K562 (cell line): Measurements from ENCODE around the gene WDR83. TPM values are rescaled to one million over a fixed set of nuclear protein-coding genes. Genes with fewer than 3 reads are reported as not detected.
A peak's percentile ranks its signal among the peaks of the same experiment; 100 is the strongest.

Experiments used
- ATAC-seq: fragments of 200-7000 bp; cut with Tn5 transposase; 3 replicates; pipeline ENCODE4 v1.9.1; 2020; ENCODE audit warnings: moderate library complexity
- BruUV-seq: library from RNA; stranded (reverse); fragments of 400-500 nt; replicated peaks from 2 replicates; lab custom pipeline; 2021; lab: Mats Ljungman, UMichigan
- CTCF ChIA-PET: fragments of 300-600 bp; formaldehyde crosslinking; extraction: SDS; loops from one replicate; lab custom pipeline; 2021; ENCODE audit warnings: low intra/inter-chr PET ratio; lab: Yijun Ruan, JAX
- POLR2A ChIA-PET: fragments of 300-600, 350-650 bp; sonication (Branson Sonifier 250); formaldehyde crosslinking; extraction: SDS; loops from one replicate; lab custom pipeline; 2021; ENCODE audit warnings: antibody characterized with exemption, inconsistent platforms; lab: Yijun Ruan, JAX
- DNase-seq, 4 experiments: peaks; one replicate each; pipeline versions ENCODE4 v3.0.0 to v3.0.0-alpha.2; 2011 to 2018; ENCODE audit warnings: low spot score in 3 of 4, mixed read lengths in 3 of 4; ENCODE audit errors: extremely low read depth in 1 of 4
- FAIRE-seq: peaks from 2 replicates; lab custom pipeline; 2011; peaks lifted over from hg19 to GRCh38; lab: Jason Lieb, UNC
- H2AFZ ChIP-seq: 2 replicates; pipeline ENCODE4 v1.6.0; 2011; ENCODE audit warnings: low read depth, low read length, control low read depth, inconsistent platforms
- H3K27ac ChIP-seq: fragments of 200-600 bp; 3 replicates; pipeline ENCODE4 v1.8.0; 2011; ENCODE audit warnings: low read depth, mild to moderate bottlenecking, control low read depth, inconsistent platforms, low read length, moderate library complexity, mixed read lengths; ENCODE audit errors: extremely low read depth
- H3K27me3 ChIP-seq, 2 experiments: fragments of 300-600 bp in 1 of 2; 2 replicates in 1 of 2; 3 replicates in 1 of 2; pipeline versions ENCODE4 v1.6.0 to v1.8.0; 2011; ENCODE audit warnings: inconsistent platforms in 2 of 2, low read length in 2 of 2, mild to moderate bottlenecking in 1 of 2, mixed read lengths in 1 of 2, moderate library complexity in 1 of 2; ENCODE audit not compliant: control insufficient read depth in 2 of 2, insufficient read depth in 2 of 2
- H3K36me3 ChIP-seq: fragments of 300-600 bp; 3 replicates; pipeline ENCODE4 v1.8.0; 2011; ENCODE audit warnings: mild to moderate bottlenecking, low read length, inconsistent platforms; ENCODE audit not compliant: control insufficient read depth, insufficient read depth
- H3K4me1 ChIP-seq, 2 experiments: fragments of 200-600 bp in 1 of 2; replicated peaks in 1 of 2; 2 replicates in 1 of 2; 3 replicates in 1 of 2; pipeline versions ENCODE4 v1.5.1 to v1.8.0; 2011; ENCODE audit warnings: inconsistent platforms in 2 of 2, low read length in 2 of 2, mild to moderate bottlenecking in 1 of 2, mixed read lengths in 1 of 2, moderate library complexity in 1 of 2; ENCODE audit not compliant: control insufficient read depth in 2 of 2, insufficient read depth in 2 of 2
- H3K4me2 ChIP-seq: 2 replicates; pipeline ENCODE4 v1.6.1; 2011; ENCODE audit warnings: low read length, control low read depth, inconsistent platforms, mixed read lengths; ENCODE audit not compliant: insufficient read depth
- H3K4me3 ChIP-seq: fragments of 200-600 bp; sonication (generic), shearing (Covaris generic); 2 replicates; pipeline ENCODE4 v1.5.1; 2016; ENCODE audit warnings: control low read depth, inconsistent platforms
- H3K79me2 ChIP-seq: fragments of 200-600 bp; 3 replicates; pipeline ENCODE4 v1.8.0; 2011; ENCODE audit warnings: low read length, inconsistent platforms; ENCODE audit not compliant: control insufficient read depth, insufficient read depth
- H3K9ac ChIP-seq, 2 experiments: 2 replicates each; pipeline versions ENCODE4 v1.6.0 to v1.6.1; 2011; ENCODE audit warnings: low read depth in 2 of 2, low read length in 2 of 2, control low read depth in 1 of 2, inconsistent platforms in 1 of 2, mild to moderate bottlenecking in 1 of 2, mixed read lengths in 1 of 2; ENCODE audit not compliant: insufficient read depth in 1 of 2
- H3K9me1 ChIP-seq: one replicate; pipeline ENCODE4 v1.6.0; 2011; ENCODE audit warnings: inconsistent platforms, mild to moderate bottlenecking, low read length, moderate library complexity; ENCODE audit not compliant: control insufficient read depth, insufficient read depth
- H3K9me3 ChIP-seq: replicated peaks from 2 replicates; pipeline ENCODE4 v1.5.1; 2011; ENCODE audit warnings: low read depth, low read length, inconsistent platforms; ENCODE audit not compliant: control insufficient read depth, insufficient read depth
- H4K20me1 ChIP-seq: replicated peaks from 2 replicates; pipeline ENCODE4 v1.6.1; 2011; ENCODE audit warnings: low read length, inconsistent platforms, mixed read lengths; ENCODE audit not compliant: control insufficient read depth, insufficient read depth
- ATF1 ChIP-seq, 2 experiments: fragments of 450-650 bp in 1 of 2; IDR thresholded peaks; 2 replicates each; pipeline ENCODE4 v1.6.1; 2016; ENCODE audit warnings: missing compliant biosample characterization in 1 of 2, missing genetic modification characterization in 1 of 2
- CCNT2 ChIP-seq: IDR thresholded peaks from 2 replicates; pipeline ENCODE4 v1.6.1; 2011; ENCODE audit warnings: borderline replicate concordance, low read depth, mild to moderate bottlenecking, moderate library complexity, mixed read lengths, low read length; ENCODE audit not compliant: insufficient read length; ENCODE audit errors: extremely low read depth
- DPF2 ChIP-seq: fragments of 450-650 bp; IDR thresholded peaks from 2 replicates; pipeline ENCODE4 v1.6.1; 2016
- MAFF ChIP-seq: IDR thresholded peaks from 2 replicates; pipeline ENCODE4 v1.6.1; 2012; ENCODE audit warnings: low read length, improper control_type of control experiment
- MIER1 ChIP-seq: fragments of 450-650 bp; IDR thresholded peaks from 2 replicates; pipeline ENCODE4 v1.6.1; 2016; ENCODE audit warnings: antibody characterized with exemption, mild to moderate bottlenecking, low read depth
- POLR3G ChIP-seq: IDR thresholded peaks from 2 replicates; pipeline ENCODE4 v1.6.1; 2011; ENCODE audit not compliant: insufficient read length, insufficient replicate concordance; ENCODE audit errors: extremely low read depth
- SAP30 ChIP-seq: fragments of 200-600 bp; sonication (generic); IDR thresholded peaks from 2 replicates; pipeline ENCODE4 v1.6.1; 2012; ENCODE audit warnings: borderline replicate concordance, low read depth, mild to moderate bottlenecking, moderate library complexity, low read length, control low read depth, inconsistent platforms; ENCODE audit not compliant: insufficient read depth, poor library complexity, severe bottlenecking
- TBL1XR1 ChIP-seq, 2 experiments: IDR thresholded peaks; 2 replicates each; pipeline ENCODE4 v1.6.1; 2012; ENCODE audit warnings: improper control_type of control experiment in 2 of 2, low read length in 2 of 2, mild to moderate bottlenecking in 1 of 2
- TEAD1 ChIP-seq, 2 experiments: fragments of 450-650 bp in 1 of 2; sonication (generic) in 1 of 2; formaldehyde crosslinking; IDR thresholded peaks; 2 replicates each; pipeline versions ENCODE4 v1.4.0 to v1.8.0; 2020 to 2022; ENCODE audit warnings: mild to moderate bottlenecking in 2 of 2, missing genetic modification reagents in 1 of 2
- TEAD2 ChIP-seq: fragments of 450-650 bp; IDR thresholded peaks from 2 replicates; pipeline ENCODE4 v1.6.1; 2016; ENCODE audit warnings: missing genetic modification characterization, control low read depth, missing compliant biosample characterization
- WGBS: fragments of 100-300 bp; shearing (Covaris generic); methylation state at CpG from one replicate; pipeline ENCODE4 v1.1.6; 2016; ENCODE audit warnings: low coverage, mixed read lengths; ENCODE audit not compliant: insufficient coverage; ENCODE audit errors: missing lambda C conversion rate; 5-methylcytosine and 5-hydroxymethylcytosine counted together
- in situ Hi-C: fragments of 300-500 bp; cut with MboI; formaldehyde crosslinking; loops from 4 replicates; pipeline ENCODE4 v1.15.0; 2018; ENCODE audit warnings: inconsistent platforms, mixed read lengths
- intact Hi-C: fragments of 100-400 bp; cut with micrococcal nuclease; formaldehyde crosslinking; loops from 2 replicates; pipeline ENCODE4 v1.14.2; 2022
- polyA plus RNA-seq, 8 experiments: library from polyadenylated mRNA; depleted of rRNA in 4 of 8; stranded (reverse) in 5 of 8; unstranded in 3 of 8; fragments of >200 nt; fragmentation: Nextera tagmentation in 2 of 8; fragmentation: Illumina TruSeq in 1 of 8; extraction: Ambion mirVana in 2 of 8; extraction: Trizol in 1 of 8; gene quantifications; 2 replicates each; pipeline versions ENCODE4 v1.2.1 to v1.2.3, GENCODE V29; 2011 to 2014; ENCODE audit warnings: inconsistent platforms in 1 of 8, missing spikeins in 1 of 8
- total RNA-seq, 7 experiments: library from RNA; depleted of rRNA in 6 of 7; stranded (reverse); fragments of >200 nt in 6 of 7; fragmentation: Illumina TruSeq in 2 of 7; extraction: Trizol in 2 of 7; gene quantifications; 2 replicates each; pipeline versions ENCODE4 v1.2.1 to v1.2.3, GENCODE V29; 2011 to 2021; ENCODE audit warnings: low replicate concordance in 1 of 7
- TF ChIP-seq, protein P1 (sequence below): IDR thresholded peaks from 2 replicates; pipeline ENCODE4 v1.6.1; 2014; ENCODE audit warnings: antibody characterized with exemption
- TF ChIP-seq, protein P2 (sequence below): sonication (generic); formaldehyde crosslinking; IDR thresholded peaks from 2 replicates; pipeline ENCODE4 v1.8.0; 2022; ENCODE audit warnings: mild to moderate bottlenecking, missing genetic modification reagents
- TF ChIP-seq, protein P3 (sequence below): fragments of 450-650 bp; formaldehyde crosslinking; IDR thresholded peaks from 2 replicates; pipeline ENCODE4 v1.4.0; 2020; ENCODE audit warnings: mild to moderate bottlenecking, moderate library complexity

WDR83 gene
- total and polyA plus RNA-seq, 9 of the 15 experiments (the other 6 are each of a cell fraction or from before 2014, with no cell fraction given), result 0.52 to 21.3 (median 4.2) TPM

DNA sequence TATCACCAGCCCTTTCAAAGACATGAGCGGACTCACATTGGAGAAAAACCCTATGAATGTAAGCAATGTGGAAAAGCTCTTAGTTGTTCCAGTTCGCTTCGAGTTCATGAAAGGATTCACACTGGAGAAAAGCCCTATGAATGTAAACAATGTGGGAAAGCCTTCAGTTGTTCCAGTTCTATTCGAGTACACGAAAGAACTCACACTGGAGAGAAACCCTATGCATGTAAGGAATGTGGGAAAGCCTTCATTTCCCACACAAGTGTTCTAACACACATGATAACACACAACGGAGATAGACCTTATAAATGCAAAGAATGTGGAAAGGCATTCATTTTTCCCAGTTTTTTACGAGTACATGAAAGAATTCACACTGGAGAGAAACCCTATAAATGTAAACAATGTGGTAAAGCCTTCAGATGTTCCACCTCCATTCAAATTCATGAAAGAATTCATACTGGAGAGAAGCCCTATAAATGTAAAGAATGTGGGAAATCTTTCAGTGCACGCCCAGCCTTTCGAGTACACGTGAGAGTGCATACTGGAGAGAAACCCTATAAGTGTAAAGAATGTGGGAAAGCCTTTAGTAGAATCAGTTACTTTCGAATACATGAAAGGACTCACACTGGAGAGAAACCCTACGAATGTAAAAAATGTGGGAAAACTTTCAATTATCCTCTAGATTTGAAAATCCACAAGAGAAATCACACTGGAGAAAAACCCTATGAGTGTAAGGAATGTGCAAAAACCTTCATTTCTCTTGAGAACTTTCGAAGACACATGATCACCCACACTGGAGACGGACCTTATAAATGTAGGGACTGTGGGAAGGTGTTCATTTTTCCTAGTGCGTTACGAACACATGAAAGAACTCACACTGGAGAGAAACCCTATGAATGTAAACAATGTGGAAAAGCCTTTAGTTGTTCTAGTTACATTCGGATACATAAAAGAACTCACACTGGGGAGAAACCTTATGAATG is 38.3 kb upstream of the WDR83 start:
- Histone ChIP-seq H3K9me1 (no peaks in the 10 kb centered on the region), H2AFZ (no peak overlapping the region), H3K4me3 (no peak overlapping the region), H3K4me1 (no peaks in the 10 kb centered on the region), H3K9me3 (peaks cover 27% of the 10 kb centered on the region), H3K36me3 (peaks cover 59% of the 10 kb centered on the region), H3K27me3 (no peaks in the 10 kb centered on the region), H4K20me1 (no peaks in the 10 kb centered on the region), H3K9ac (no peak overlapping the region), H3K4me2 (no peak overlapping the region), H3K27ac (no peak overlapping the region), H3K79me2 (no peaks in the 10 kb centered on the region)
- in situ Hi-C loops (no loop called here), intact Hi-C loops (no loop called here)
- FAIRE-seq, result no peak
- ChIA-PET POLR2A (no interaction called here), CTCF (no interaction called here)
- ATAC-seq, result no peak
- DNase-seq, result no peak
- BruUV-seq, result no TSS peak
- WGBS, result 94% methylated on average over 17 of the region's 17 CpGs
- TF ChIP-seq POLR3G (no peak), MIER1 (no peak), DPF2 (no peak), TBL1XR1 (IDR thresholded peaks at IDR 0.05; ENCODE audit: low read length in 2 of 2) (no peak), SAP30 (no peak), CCNT2 (no peak), TEAD1 (CRISPR knock-in tag; IDR thresholded peaks at IDR 0.05) (no peak), TEAD2 (tag) (peak; percentile 42; the same call in 1 of the 2 replicates), MAFF (no peak), ATF1 (CRISPR knock-in tag; IDR thresholded peaks at IDR 0.05) (no peak), ATF1 (tag; IDR thresholded peaks at IDR 0.05) (no peak)
- TF ChIP-seq, protein P1, sequence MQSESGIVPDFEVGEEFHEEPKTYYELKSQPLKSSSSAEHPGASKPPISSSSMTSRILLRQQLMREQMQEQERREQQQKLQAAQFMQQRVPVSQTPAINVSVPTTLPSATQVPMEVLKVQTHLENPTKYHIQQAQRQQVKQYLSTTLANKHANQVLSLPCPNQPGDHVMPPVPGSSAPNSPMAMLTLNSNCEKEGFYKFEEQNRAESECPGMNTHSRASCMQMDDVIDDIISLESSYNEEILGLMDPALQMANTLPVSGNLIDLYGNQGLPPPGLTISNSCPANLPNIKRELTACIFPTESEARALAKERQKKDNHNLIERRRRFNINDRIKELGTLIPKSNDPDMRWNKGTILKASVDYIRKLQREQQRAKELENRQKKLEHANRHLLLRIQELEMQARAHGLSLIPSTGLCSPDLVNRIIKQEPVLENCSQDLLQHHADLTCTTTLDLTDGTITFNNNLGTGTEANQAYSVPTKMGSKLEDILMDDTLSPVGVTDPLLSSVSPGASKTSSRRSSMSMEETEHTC, result no peak
- TF ChIP-seq, protein P2, sequence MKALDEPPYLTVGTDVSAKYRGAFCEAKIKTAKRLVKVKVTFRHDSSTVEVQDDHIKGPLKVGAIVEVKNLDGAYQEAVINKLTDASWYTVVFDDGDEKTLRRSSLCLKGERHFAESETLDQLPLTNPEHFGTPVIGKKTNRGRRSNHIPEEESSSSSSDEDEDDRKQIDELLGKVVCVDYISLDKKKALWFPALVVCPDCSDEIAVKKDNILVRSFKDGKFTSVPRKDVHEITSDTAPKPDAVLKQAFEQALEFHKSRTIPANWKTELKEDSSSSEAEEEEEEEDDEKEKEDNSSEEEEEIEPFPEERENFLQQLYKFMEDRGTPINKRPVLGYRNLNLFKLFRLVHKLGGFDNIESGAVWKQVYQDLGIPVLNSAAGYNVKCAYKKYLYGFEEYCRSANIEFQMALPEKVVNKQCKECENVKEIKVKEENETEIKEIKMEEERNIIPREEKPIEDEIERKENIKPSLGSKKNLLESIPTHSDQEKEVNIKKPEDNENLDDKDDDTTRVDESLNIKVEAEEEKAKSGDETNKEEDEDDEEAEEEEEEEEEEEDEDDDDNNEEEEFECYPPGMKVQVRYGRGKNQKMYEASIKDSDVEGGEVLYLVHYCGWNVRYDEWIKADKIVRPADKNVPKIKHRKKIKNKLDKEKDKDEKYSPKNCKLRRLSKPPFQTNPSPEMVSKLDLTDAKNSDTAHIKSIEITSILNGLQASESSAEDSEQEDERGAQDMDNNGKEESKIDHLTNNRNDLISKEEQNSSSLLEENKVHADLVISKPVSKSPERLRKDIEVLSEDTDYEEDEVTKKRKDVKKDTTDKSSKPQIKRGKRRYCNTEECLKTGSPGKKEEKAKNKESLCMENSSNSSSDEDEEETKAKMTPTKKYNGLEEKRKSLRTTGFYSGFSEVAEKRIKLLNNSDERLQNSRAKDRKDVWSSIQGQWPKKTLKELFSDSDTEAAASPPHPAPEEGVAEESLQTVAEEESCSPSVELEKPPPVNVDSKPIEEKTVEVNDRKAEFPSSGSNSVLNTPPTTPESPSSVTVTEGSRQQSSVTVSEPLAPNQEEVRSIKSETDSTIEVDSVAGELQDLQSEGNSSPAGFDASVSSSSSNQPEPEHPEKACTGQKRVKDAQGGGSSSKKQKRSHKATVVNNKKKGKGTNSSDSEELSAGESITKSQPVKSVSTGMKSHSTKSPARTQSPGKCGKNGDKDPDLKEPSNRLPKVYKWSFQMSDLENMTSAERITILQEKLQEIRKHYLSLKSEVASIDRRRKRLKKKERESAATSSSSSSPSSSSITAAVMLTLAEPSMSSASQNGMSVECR (CRISPR knock-in tag), result no peak
- TF ChIP-seq, protein P3, sequence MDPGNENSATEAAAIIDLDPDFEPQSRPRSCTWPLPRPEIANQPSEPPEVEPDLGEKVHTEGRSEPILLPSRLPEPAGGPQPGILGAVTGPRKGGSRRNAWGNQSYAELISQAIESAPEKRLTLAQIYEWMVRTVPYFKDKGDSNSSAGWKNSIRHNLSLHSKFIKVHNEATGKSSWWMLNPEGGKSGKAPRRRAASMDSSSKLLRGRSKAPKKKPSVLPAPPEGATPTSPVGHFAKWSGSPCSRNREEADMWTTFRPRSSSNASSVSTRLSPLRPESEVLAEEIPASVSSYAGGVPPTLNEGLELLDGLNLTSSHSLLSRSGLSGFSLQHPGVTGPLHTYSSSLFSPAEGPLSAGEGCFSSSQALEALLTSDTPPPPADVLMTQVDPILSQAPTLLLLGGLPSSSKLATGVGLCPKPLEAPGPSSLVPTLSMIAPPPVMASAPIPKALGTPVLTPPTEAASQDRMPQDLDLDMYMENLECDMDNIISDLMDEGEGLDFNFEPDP (CRISPR knock-in tag), result no peak
